ENCODE results near the gene FBN1.

FBN1 gene

DNA sequence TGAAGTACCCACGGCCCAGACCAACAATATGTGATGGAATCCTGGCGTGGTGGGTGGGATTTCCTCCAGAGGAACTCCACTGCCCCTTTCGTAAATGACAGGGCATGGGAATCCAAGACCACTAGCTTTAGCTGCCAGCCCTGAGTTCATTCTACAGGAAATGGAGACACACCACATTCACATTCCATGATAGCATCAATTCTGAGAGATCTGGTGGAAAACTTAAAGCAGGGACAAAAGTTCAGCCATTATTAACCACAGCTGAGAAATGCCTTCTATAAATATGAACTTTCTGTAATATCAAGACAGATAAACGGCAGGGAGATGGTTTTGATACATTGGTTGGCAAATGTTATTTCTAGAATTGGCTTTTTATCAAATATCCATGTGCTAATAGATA, 98.2 kb downstream of the FBN1 start:
- no peak for DNase-seq

DNA sequence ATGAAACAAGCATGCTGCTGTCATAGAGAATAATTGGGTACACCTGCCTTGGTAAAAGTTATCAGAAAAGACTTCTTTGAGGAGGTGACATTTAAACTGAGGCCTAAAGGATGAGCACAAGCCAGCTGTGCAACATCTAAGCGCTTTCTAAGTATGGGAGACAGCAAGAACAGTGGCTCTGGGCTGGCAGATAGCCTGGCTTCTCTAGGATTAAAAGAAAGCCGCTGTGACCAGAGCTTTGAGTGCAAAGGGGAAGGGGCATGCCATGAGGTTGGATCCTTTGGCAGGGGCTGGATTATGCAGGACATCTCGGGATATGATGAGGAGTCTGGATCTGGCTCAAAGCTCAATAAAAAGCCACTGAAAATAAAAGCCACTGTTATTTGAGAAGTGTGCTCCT, 99.2 kb downstream of the FBN1 start:
- DNase-seq = no peak

- DNase-seq = no peak
Observed at GRCh38 chr15:48544778-48545177, 100.7 kb downstream of the FBN1 start.

DNA sequence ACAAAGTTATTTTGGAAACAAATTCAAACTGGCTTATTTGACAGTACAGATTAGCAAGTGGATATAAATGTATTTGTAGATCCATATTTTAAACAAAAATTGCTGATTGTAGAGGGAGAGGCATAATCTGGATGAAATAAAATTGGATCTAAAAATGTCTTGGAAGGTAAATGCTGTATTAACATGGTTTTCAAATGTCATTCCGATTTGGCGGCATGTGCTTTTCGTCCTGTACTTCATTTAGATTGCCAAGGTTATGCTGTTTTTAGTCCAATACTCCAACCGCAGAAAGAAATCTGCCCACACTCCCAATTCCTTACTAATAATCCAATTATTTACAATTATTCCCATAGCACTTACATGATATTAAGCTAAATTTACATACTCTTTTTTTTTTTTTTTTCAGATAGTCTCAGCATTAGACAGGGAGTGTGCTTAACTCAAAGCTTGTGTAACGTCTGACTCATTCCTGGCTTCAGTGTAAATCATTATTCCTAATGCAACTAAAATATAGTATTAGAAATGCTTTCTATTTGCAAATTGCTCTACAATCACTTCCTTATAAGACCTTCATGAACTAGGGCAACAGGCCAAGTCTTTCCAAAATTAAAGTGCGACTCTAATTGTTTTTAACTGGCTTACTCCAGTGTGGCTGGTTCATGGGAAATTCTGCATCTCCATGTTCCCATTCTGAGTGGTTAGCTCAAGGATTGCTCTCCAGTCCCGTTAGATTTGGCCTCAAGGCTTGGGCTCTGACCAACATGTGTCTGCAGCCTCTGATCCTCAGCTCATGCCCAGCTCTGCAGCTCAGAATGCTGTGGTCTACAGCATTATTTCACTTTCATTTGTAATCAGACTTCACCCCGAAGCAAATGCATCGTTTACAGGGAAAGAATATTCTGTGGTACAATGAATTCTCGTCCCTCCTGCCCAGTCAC, 103.9 kb downstream of the FBN1 start:
- no peak for DNase-seq

DNA sequence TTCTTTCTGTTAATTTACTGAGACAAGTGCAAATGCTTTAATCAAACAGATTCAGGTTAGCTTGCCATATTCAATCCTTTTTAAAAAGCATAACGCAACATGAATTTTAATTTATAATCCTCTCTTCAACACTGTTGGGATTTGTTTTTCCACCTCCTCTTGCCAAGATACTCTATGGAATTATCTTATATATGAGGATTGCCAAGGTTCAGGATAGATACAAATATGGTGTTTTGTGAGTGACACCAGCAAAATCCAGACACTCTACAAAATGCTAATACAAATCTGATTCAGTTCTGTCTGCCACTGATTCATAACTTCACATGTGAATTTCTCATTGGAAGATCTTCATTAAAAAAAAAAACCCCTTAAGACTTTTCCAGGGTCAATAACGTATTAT, 104.8 kb downstream of the FBN1 start:
- DNase-seq = no peak

DNA sequence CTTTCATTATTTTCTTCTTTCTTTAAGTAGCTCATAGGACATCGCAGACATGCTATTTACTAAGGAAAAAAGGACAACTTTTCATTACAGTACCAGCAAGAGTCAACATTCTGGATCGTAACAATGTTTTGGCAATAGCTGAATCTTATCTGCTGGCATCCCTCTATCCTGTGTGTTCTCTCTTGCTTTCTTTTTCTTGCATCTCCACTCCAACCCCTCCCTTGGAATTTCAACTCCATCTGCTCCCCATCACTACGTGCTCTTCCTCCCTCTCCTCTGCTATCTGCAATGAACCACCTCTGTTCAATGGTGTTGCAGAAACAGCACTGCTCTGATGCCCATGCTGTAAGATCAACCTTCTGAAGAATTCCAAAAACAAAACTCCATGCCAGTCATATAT, 106.6 kb downstream of the FBN1 start:
- DNase-seq = no peak

DNA sequence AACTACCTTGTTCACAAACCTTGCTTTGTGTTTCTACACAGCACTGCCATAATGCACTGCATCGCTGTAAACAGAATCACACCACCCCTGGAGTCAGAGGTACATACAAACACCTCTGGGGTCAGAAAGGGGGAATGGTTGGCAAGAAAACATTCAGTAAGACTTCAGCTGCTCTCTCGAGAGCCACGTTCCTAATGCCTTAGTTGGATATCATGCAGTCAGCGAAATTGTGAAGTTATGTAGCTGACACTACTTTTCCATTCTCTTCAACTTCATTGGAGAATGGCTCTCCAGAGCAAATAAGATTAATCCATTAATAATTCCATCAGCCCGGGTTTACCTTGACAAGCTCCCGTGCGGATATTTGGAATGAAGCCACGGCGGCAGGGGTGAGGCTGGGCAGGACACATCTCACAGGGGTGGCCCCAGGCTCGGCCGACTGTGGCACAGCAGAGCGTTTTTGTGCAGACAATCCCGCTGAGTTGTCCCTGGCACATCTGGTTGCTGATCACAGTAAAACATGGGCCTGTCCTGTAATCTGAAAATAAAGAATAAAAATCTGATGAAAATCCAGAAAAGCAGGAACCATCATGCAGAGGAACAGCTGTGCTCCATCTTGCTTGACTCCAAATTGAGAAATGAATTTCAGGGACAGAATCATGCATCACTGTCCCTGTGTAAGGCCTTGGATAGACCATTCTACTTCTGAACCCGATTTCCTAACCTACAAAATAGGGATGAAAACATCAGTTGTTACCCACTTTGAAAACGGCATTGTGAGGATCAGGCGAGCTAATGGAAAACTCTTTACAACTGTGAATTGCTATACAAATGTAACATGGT, 108.0 kb downstream of the FBN1 start:
- DNase-seq = no peak

GRCh38 chr15:48536681-48537091, 108.8 kb downstream of the FBN1 start:
- DNase-seq = no peak

DNA sequence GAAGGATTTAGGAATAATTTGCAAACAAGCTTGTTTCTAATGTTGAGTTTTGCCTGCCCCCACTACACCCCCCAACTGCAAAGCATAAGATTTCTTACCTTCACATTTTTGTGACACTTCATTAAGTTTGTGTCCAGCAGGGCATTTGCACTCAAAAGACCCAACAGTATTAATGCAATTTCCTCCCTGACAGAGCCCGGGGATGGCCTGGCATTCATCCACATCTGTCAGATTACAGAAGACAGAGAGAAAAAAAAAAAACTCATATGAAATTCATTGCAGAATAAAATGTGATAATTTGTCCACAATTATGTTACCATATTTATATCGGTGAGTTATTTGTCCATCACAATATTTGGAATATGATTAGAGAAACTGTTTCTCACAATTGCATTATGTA, 111.5 kb downstream of the FBN1 start:
- DNase-seq = no peak

- DNase-seq = no peak
Observed at GRCh38 chr15:48532946-48533345, 112.6 kb downstream of the FBN1 start.

- DNase-seq = no peak
Observed at GRCh38 chr15:48530528-48530927, 115.0 kb downstream of the FBN1 start.

GRCh38 chr15:48528921-48529320, 116.6 kb downstream of the FBN1 start:
- DNase-seq = no peak

- no peak for DNase-seq
Observed at GRCh38 chr15:48527517-48527916, 118.0 kb downstream of the FBN1 start.

- DNase-seq = no peak
Observed at GRCh38 chr15:48522911-48523310, 122.6 kb downstream of the FBN1 start.

GRCh38 chr15:48522123-48522522, 123.4 kb downstream of the FBN1 start:
- DNase-seq = no peak

GRCh38 chr15:48520376-48521155, 124.9 kb downstream of the FBN1 start:
- DNase-seq = no peak

GRCh38 chr15:48516121-48516520, 129.4 kb downstream of the FBN1 start:
- no peak for DNase-seq

GRCh38 chr15:48515500-48515899, 130.0 kb downstream of the FBN1 start:
- no peak for DNase-seq

GRCh38 chr15:48514103-48514816, 131.2 kb downstream of the FBN1 start:
- no peak for DNase-seq

GRCh38 chr15:48510976-48511375, 134.5 kb downstream of the FBN1 start:
- no peak for DNase-seq

GRCh38 chr15:48507416-48508065, 138.0 kb downstream of the FBN1 start:
- peak; percentile 12 for DNase-seq

DNA sequence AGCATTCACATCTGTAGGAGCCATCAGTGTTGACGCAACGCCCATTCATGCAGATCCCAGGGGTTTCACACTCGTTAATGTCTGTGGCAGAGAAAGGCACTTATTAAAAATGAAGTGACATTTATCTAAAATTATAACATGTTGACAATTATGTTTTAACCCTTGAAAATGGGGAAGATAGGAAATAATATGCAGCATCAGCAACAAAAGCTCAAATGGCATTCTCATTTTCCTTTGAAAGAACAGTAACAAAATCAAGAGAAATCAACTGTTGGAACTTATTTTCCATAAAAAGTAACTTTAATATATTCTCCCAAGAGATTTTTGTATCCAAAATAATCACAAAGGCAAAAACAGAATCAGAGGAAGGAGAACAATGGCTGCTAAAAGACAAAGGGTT, 140.4 kb downstream of the FBN1 start:
- DNase-seq = no peak
